ENCODE data around the gene TMEM135.
"Not testable (repeated sequence)": the region's sequence is repeated elsewhere in the genome, so short reads cannot be mapped to it uniquely, and the experiment has no call there.

The TMEM135 gene

GRCh38 chr11:87076874-87077429 is 39.2 kb downstream of the TMEM135 start:
- no peak for DNase-seq (ENCODE audit: low read depth)

- no peak for DNase-seq (ENCODE audit: low read depth)
Measured at GRCh38 chr11:87081358-87081757, 43.6 kb downstream of the TMEM135 start.

- DNase-seq (ENCODE audit: low read depth): no peak
Measured at GRCh38 chr11:87082590-87082989, 44.9 kb downstream of the TMEM135 start.

- no peak for DNase-seq (ENCODE audit: low read depth)
Measured at GRCh38 chr11:87083029-87083428, 45.3 kb downstream of the TMEM135 start.

GRCh38 chr11:87092159-87092558 is 54.4 kb downstream of the TMEM135 start:
- peak; percentile 39 for DNase-seq (ENCODE audit: low read depth)

- no peak for DNase-seq (ENCODE audit: low read depth)
Measured at GRCh38 chr11:87092567-87092966, 54.8 kb downstream of the TMEM135 start.

- peak; percentile 54 for DNase-seq (ENCODE audit: low read depth)
Measured at GRCh38 chr11:87097582-87097981, 59.8 kb downstream of the TMEM135 start.

GRCh38 chr11:87101956-87102580 is 64.3 kb downstream of the TMEM135 start:
- DNase-seq (ENCODE audit: low read depth): no peak

GRCh38 chr11:87105826-87106225 is 68.1 kb downstream of the TMEM135 start:
- DNase-seq (ENCODE audit: low read depth): not testable (repeated sequence)

GRCh38 chr11:87107379-87107778 is 69.6 kb downstream of the TMEM135 start:
- not testable (repeated sequence) for DNase-seq (ENCODE audit: low read depth)

- DNase-seq (ENCODE audit: low read depth): no peak
Measured at GRCh38 chr11:87110443-87111131, 72.9 kb downstream of the TMEM135 start.

- no peak for DNase-seq (ENCODE audit: low read depth)
Measured at GRCh38 chr11:87114093-87114492, 76.4 kb downstream of the TMEM135 start.

- no peak for DNase-seq (ENCODE audit: low read depth)
Measured at GRCh38 chr11:87116185-87116584, 78.5 kb downstream of the TMEM135 start.

GRCh38 chr11:87120937-87121336 is 83.2 kb downstream of the TMEM135 start:
- DNase-seq (ENCODE audit: low read depth): no peak

- no peak for DNase-seq (ENCODE audit: low read depth)
Measured at GRCh38 chr11:87122852-87123251, 85.1 kb downstream of the TMEM135 start.

GRCh38 chr11:87125257-87125656 is 87.5 kb downstream of the TMEM135 start:
- no peak for DNase-seq (ENCODE audit: low read depth)

- DNase-seq (ENCODE audit: low read depth): no peak
Measured at GRCh38 chr11:87127101-87127500, 89.4 kb downstream of the TMEM135 start.

GRCh38 chr11:87128372-87128771 is 90.6 kb downstream of the TMEM135 start:
- no peak for DNase-seq (ENCODE audit: low read depth)

- DNase-seq (ENCODE audit: low read depth): peak; percentile 3
Measured at GRCh38 chr11:87134524-87135106, 96.9 kb downstream of the TMEM135 start.

- no peak for DNase-seq (ENCODE audit: low read depth)
Measured at GRCh38 chr11:87136236-87136635, 98.5 kb downstream of the TMEM135 start.

- DNase-seq (ENCODE audit: low read depth): no peak
Measured at GRCh38 chr11:87137711-87138110, 100.0 kb downstream of the TMEM135 start.

- no peak for DNase-seq (ENCODE audit: low read depth)
Measured at GRCh38 chr11:87139475-87139874, 101.7 kb downstream of the TMEM135 start.

GRCh38 chr11:87141322-87141721 is 103.6 kb downstream of the TMEM135 start:
- DNase-seq (ENCODE audit: low read depth): no peak
